NCI-H2196 treated with DMSO at 0.1 percent for 48 hours (cell line): ENCODE measurements around the gene SLC25A21.
A peak's percentile ranks its signal among the peaks of the same experiment; 100 is the strongest.
"Not testable (repeated sequence)": the region's sequence is repeated elsewhere in the genome, so short reads cannot be mapped to it uniquely, and the experiment has no call there.

Source experiments
- DNase-seq: peaks from one replicate; lab custom pipeline; 2025; ENCODE audit not compliant: unreplicated experiment; lab: John Stamatoyannopoulos, UW

The SLC25A21 gene

GRCh38 chr14:37187294-37187693 lies 14.9 kb upstream of the SLC25A21 start:
- no peak for DNase-seq

GRCh38 chr14:37186865-37187264 lies 14.5 kb upstream of the SLC25A21 start:
- no peak for DNase-seq

- no peak for DNase-seq
Measured at GRCh38 chr14:37185670-37186069, 13.3 kb upstream of the SLC25A21 start.

GRCh38 chr14:37184520-37184919 lies 12.1 kb upstream of the SLC25A21 start:
- not testable (repeated sequence) for DNase-seq

- DNase-seq, result no peak
Measured at GRCh38 chr14:37181441-37181840, 9.0 kb upstream of the SLC25A21 start.

GRCh38 chr14:37180886-37181285 lies 8.5 kb upstream of the SLC25A21 start:
- DNase-seq, result not testable (repeated sequence)

- no peak for DNase-seq
Measured at GRCh38 chr14:37179896-37180502, 7.6 kb upstream of the SLC25A21 start.

GRCh38 chr14:37172936-37173614 lies 669 bp upstream of the SLC25A21 start:
- DNase-seq, result no peak

- no peak for DNase-seq
Measured at GRCh38 chr14:37171678-37172023, 755 bp downstream of the SLC25A21 start.

- DNase-seq, result no peak
Measured at GRCh38 chr14:37170993-37171392, 1.4 kb downstream of the SLC25A21 start.

- DNase-seq, result no peak
Measured at GRCh38 chr14:37170237-37170636, 2.2 kb downstream of the SLC25A21 start.

- no peak for DNase-seq
Measured at GRCh38 chr14:37168721-37169120, 3.7 kb downstream of the SLC25A21 start.

GRCh38 chr14:37167151-37168047 lies 5.0 kb downstream of the SLC25A21 start:
- no peak for DNase-seq

- no peak for DNase-seq
Measured at GRCh38 chr14:37165794-37166193, 6.6 kb downstream of the SLC25A21 start.

- not testable (repeated sequence) for DNase-seq
Measured at GRCh38 chr14:37162307-37162706, 10.1 kb downstream of the SLC25A21 start.

GRCh38 chr14:37157987-37158386 lies 14.4 kb downstream of the SLC25A21 start:
- no peak for DNase-seq

- DNase-seq, result no peak
Measured at GRCh38 chr14:37153483-37153882, 18.9 kb downstream of the SLC25A21 start.

GRCh38 chr14:37153005-37153404 lies 19.4 kb downstream of the SLC25A21 start:
- DNase-seq, result no peak

- DNase-seq, result peak; percentile 62
Measured at GRCh38 chr14:37150414-37150813, 22.0 kb downstream of the SLC25A21 start.

- no peak for DNase-seq
Measured at GRCh38 chr14:37147310-37147880, 25.0 kb downstream of the SLC25A21 start.

- not testable (repeated sequence) for DNase-seq
Measured at GRCh38 chr14:37146438-37146837, 26.0 kb downstream of the SLC25A21 start.

GRCh38 chr14:37145395-37145794 lies 27.0 kb downstream of the SLC25A21 start:
- no peak for DNase-seq
